GM21737 (cell line): ENCODE results near the gene SMOC2.
"Not testable (repeated sequence)": the region's sequence is repeated elsewhere in the genome, so short reads cannot be mapped to it uniquely, and the experiment has no call there.

Experiments used
- ATAC-seq: cut with Tn5 transposase; IDR thresholded peaks from one replicate; pipeline ENCODE4 v1.9.1; 2021; ENCODE audit warnings: mild to moderate bottlenecking, moderate library complexity; ENCODE audit not compliant: unreplicated experiment

The SMOC2 gene

GRCh38 chr6:168674595-168674994 is 233.6 kb downstream of the SMOC2 start:
- ATAC-seq: no peak

- no peak for ATAC-seq
Measured at GRCh38 chr6:168675375-168675774, 234.4 kb downstream of the SMOC2 start.

- no peak for ATAC-seq
Measured at GRCh38 chr6:168675933-168676551, 235.1 kb downstream of the SMOC2 start.

GRCh38 chr6:168676552-168677322 is 235.8 kb downstream of the SMOC2 start:
- ATAC-seq: no peak

GRCh38 chr6:168677323-168677781 is 236.4 kb downstream of the SMOC2 start:
- ATAC-seq: not testable (repeated sequence)

- no peak for ATAC-seq
Measured at GRCh38 chr6:168678077-168678476, 237.1 kb downstream of the SMOC2 start.

GRCh38 chr6:168678588-168678987 is 237.6 kb downstream of the SMOC2 start:
- no peak for ATAC-seq

GRCh38 chr6:168681748-168682147 is 240.8 kb downstream of the SMOC2 start:
- no peak for ATAC-seq

- no peak for ATAC-seq
Measured at GRCh38 chr6:168683621-168684020, 242.6 kb downstream of the SMOC2 start.

- ATAC-seq: no peak
Measured at GRCh38 chr6:168684471-168684870, 243.5 kb downstream of the SMOC2 start.

- ATAC-seq: no peak
Measured at GRCh38 chr6:168684906-168685305, 243.9 kb downstream of the SMOC2 start.

GRCh38 chr6:168686029-168686738 is 245.2 kb downstream of the SMOC2 start:
- ATAC-seq: no peak

GRCh38 chr6:168686831-168687730 is 246.1 kb downstream of the SMOC2 start:
- no peak for ATAC-seq

GRCh38 chr6:168690271-168690670 is 249.3 kb downstream of the SMOC2 start:
- ATAC-seq: no peak

GRCh38 chr6:168691774-168692173 is 250.8 kb downstream of the SMOC2 start:
- ATAC-seq: no peak

- no peak for ATAC-seq
Measured at GRCh38 chr6:168692193-168692914, 251.4 kb downstream of the SMOC2 start.

GRCh38 chr6:168692915-168693257 is 251.9 kb downstream of the SMOC2 start:
- ATAC-seq: not testable (repeated sequence)

GRCh38 chr6:168694797-168695196 is 253.8 kb downstream of the SMOC2 start:
- ATAC-seq: not testable (repeated sequence)

- ATAC-seq: no peak
Measured at GRCh38 chr6:168695701-168696100, 254.7 kb downstream of the SMOC2 start.

- ATAC-seq: no peak
Measured at GRCh38 chr6:168698923-168699322, 257.9 kb downstream of the SMOC2 start.
